KG1 (cell line): ENCODE results near the gene EXOC6.

Experiments used
- DNase-seq: peaks from one replicate; lab custom pipeline; 2025; lab: John Stamatoyannopoulos, UW

The EXOC6 gene

GRCh38 chr10:92834331-92834730, 14.0 kb upstream of the EXOC6 start:
- DNase-seq, result no peak

GRCh38 chr10:92834986-92835385, 13.3 kb upstream of the EXOC6 start:
- no peak for DNase-seq

- no peak for DNase-seq
Measured at GRCh38 chr10:92837456-92837855, 10.9 kb upstream of the EXOC6 start.

GRCh38 chr10:92839191-92840085, 8.9 kb upstream of the EXOC6 start:
- DNase-seq, result no peak

GRCh38 chr10:92844746-92845145, 3.6 kb upstream of the EXOC6 start:
- no peak for DNase-seq

- DNase-seq, result peak; percentile 44
Measured at GRCh38 chr10:92845921-92846320, 2.4 kb upstream of the EXOC6 start.

- DNase-seq, result no peak
Measured at GRCh38 chr10:92846344-92846743, 2.0 kb upstream of the EXOC6 start.

- no peak for DNase-seq
Measured at GRCh38 chr10:92846854-92847201, 1.5 kb upstream of the EXOC6 start.

GRCh38 chr10:92847202-92847864, 987 bp upstream of the EXOC6 start:
- DNase-seq, result peak; percentile 25

- no peak for DNase-seq
Measured at GRCh38 chr10:92848037-92848440, 281 bp upstream of the EXOC6 start.

GRCh38 chr10:92849234-92849525, 860 bp downstream of the EXOC6 start:
- DNase-seq, result no peak

- DNase-seq, result no peak
Measured at GRCh38 chr10:92849576-92850090, 1.3 kb downstream of the EXOC6 start.

- DNase-seq, result no peak
Measured at GRCh38 chr10:92850185-92850584, 1.9 kb downstream of the EXOC6 start.

GRCh38 chr10:92851003-92851402, 2.7 kb downstream of the EXOC6 start:
- no peak for DNase-seq

- no peak for DNase-seq
Measured at GRCh38 chr10:92855560-92855959, 7.2 kb downstream of the EXOC6 start.

- DNase-seq, result no peak
Measured at GRCh38 chr10:92857904-92858514, 9.7 kb downstream of the EXOC6 start.

- DNase-seq, result no peak
Measured at GRCh38 chr10:92867235-92867634, 18.9 kb downstream of the EXOC6 start.

- DNase-seq, result no peak
Measured at GRCh38 chr10:92868036-92868435, 19.7 kb downstream of the EXOC6 start.

- DNase-seq, result no peak
Measured at GRCh38 chr10:92868557-92868956, 20.2 kb downstream of the EXOC6 start.

- no peak for DNase-seq
Measured at GRCh38 chr10:92873029-92873428, 24.7 kb downstream of the EXOC6 start.

GRCh38 chr10:92876509-92877036, 28.3 kb downstream of the EXOC6 start:
- no peak for DNase-seq

- DNase-seq, result no peak
Measured at GRCh38 chr10:92880233-92880861, 32.0 kb downstream of the EXOC6 start.
